Measurements from ENCODE around the gene PIK3R2. TPM values are rescaled to one million over a fixed set of nuclear protein-coding genes. Genes with fewer than 3 reads are reported as not detected.

PIK3R2 gene
- total and polyA plus RNA-seq, 2 of the 13 experiments (the other 11 are each of a cell fraction or from before 2014, with no cell fraction given): 18.6 to 25.3 TPM

- Histone ChIP-seq H3K79me2 (ENCODE audit: insufficient read depth, low read length) (no peaks in the 10 kb centered on the region), H3K36me3 (replicated peaks in 1 of 2; ENCODE audit: control insufficient read depth in 1 of 2, insufficient read depth in 2 of 2, low read length in 2 of 2) (peaks cover 3 to 5% of the 10 kb centered on the region in 2 experiments; a peak in 1 of 5 replicates), H3K4me1 (ENCODE audit: insufficient read depth, low read length) (peaks cover 13% of the 10 kb centered on the region), H3K9ac (ENCODE audit: insufficient read depth, low read depth, low read length) (peak within 1 kb of the TSS; percentile 73), H3K27ac (ENCODE audit: extremely low read length, insufficient read depth, low read length) (peak within 1 kb of the TSS; percentile 60), H4K20me1 (ENCODE audit: insufficient read depth, low read length) (no peaks in the 10 kb centered on the region), H3K27me3 (ENCODE audit: control insufficient read depth in 1 of 2, insufficient read depth in 2 of 2, low read length in 2 of 2) (0 out of 5 replicates have a peak, but pooled peaks cover 0 to 3% of the 10 kb centered on the region in 2 experiments), H2AFZ (ENCODE audit: low read length) (no peak within 1 kb of the TSS), H3K4me3 (replicated peaks in 1 of 3; ENCODE audit: insufficient read depth in 1 of 3, low read depth in 2 of 3, low read length in 3 of 3) (peak within 1 kb of the TSS; percentile 73 to 94 (median 83)), H3K4me2 (ENCODE audit: low read depth, low read length) (peak within 1 kb of the TSS; percentile 98), H3K9me3 (ENCODE audit: low read length) (no peaks in the 10 kb centered on the region)
- POLR2A ChIA-PET: interaction anchor here (0.6 to 4.0 kb wide), 8 partner anchors 12 to 182 kb away, joined by 3 to 27 read pairs (median 6); partner anchors contain the start of genes GDF15, JUND and MPV17L2
- WGBS (ENCODE audit: low lambda C conversion rate): 0% methylated on average over 3 of the region's 50 CpGs
- intact Hi-C loops (cut with micrococcal nuclease; ENCODE audit: unreplicated experiment) (loop anchor here (1.0 to 5.0 kb wide), 2 partner anchors 20 to 118 kb away; partner anchors contain the start of gene LSM4), in situ Hi-C loops (cut with HindIII; ENCODE audit: extremely low pct_ligation_motif_present, low pct_unique_long_range_greater_than_20kb) (loop anchor here (10.0 kb wide), 1 partner anchor 211 kb away; the partner anchor contains the start of gene SSBP4)
- BruUV-seq (replicated peaks): no TSS peak
- FAIRE-seq (peak; percentile 91), ATAC-seq (peak; percentile 94), DNase-seq (ENCODE audit: low spot score) (peak; percentile 99)
- CTCF ChIA-PET (ENCODE audit: low intra/inter-chr PET ratio, low total read pairs): no interaction called here
- TF ChIP-seq ZNF629 (CRISPR knock-in tag; conservative IDR thresholded peaks at IDR 0.05) (no peak), ZFP82 (CRISPR knock-in tag; IDR thresholded peaks at IDR 0.05; ENCODE audit: borderline replicate concordance) (no peak), NR2C2 (CRISPR knock-in tag; IDR thresholded peaks at IDR 0.05; ENCODE audit: borderline replicate concordance) (no peak), MTA3 (CRISPR knock-in tag; IDR thresholded peaks at IDR 0.05) (no peak), POLR2A (IDR thresholded peaks at IDR 0.05; ENCODE audit: insufficient read depth in 1 of 2, low read depth in 2 of 2, low read length in 2 of 2) (no peak; a peak in 1 of 4 replicates), ZNF124 (CRISPR knock-in tag; IDR thresholded peaks at IDR 0.05) (no peak), RFX5 (IDR thresholded peaks at IDR 0.05; ENCODE audit: low read depth, low read length) (no peak), ZNF616 (CRISPR knock-in tag; IDR thresholded peaks at IDR 0.05; ENCODE audit: low read depth) (no peak), RARG (CRISPR knock-in tag; IDR thresholded peaks at IDR 0.05; ENCODE audit: low read depth) (no peak), HDAC1 (CRISPR knock-in tag; IDR thresholded peaks at IDR 0.05) (peak; percentile 68), MZF1 (CRISPR knock-in tag; IDR thresholded peaks at IDR 0.05; ENCODE audit: borderline replicate concordance) (no peak), HOXA5 (CRISPR knock-in tag; IDR thresholded peaks at IDR 0.05) (no peak), NFYC (CRISPR knock-in tag; IDR thresholded peaks at IDR 0.05) (peak; percentile 100), KLF12 (CRISPR knock-in tag; IDR thresholded peaks at IDR 0.05; ENCODE audit: borderline replicate concordance) (0 out of 2 replicates have a peak, but pooled peaks have one; percentile 55), TAF1 (CRISPR knock-in tag; IDR thresholded peaks at IDR 0.05) (no peak), JUND (CRISPR knock-in tag; IDR thresholded peaks at IDR 0.05) (no peak), ZNF670 (CRISPR knock-in tag; IDR thresholded peaks at IDR 0.05; ENCODE audit: borderline replicate concordance) (peak; percentile 81; the same call in 1 of the 2 replicates), TEAD2 (CRISPR knock-in tag; IDR thresholded peaks at IDR 0.05) (no peak), NR2F2 (IDR thresholded peaks at IDR 0.05; ENCODE audit: borderline replicate concordance, low read depth) (no peak), MED8 (CRISPR knock-in tag; IDR thresholded peaks at IDR 0.05; ENCODE audit: insufficient replicate concordance) (no peak), YEATS2 (CRISPR knock-in tag; IDR thresholded peaks at IDR 0.05; ENCODE audit: borderline replicate concordance) (0 out of 2 replicates have a peak, but pooled peaks have one; percentile 16), ZNF460 (CRISPR knock-in tag; IDR thresholded peaks at IDR 0.05; ENCODE audit: borderline replicate concordance) (no peak), ZNF557 (CRISPR knock-in tag; IDR thresholded peaks at IDR 0.05) (no peak), ATF1 (CRISPR knock-in tag; IDR thresholded peaks at IDR 0.05) (peak; percentile 70), ATF7 (IDR thresholded peaks at IDR 0.05) (peak; percentile 15; the same call in 1 of the 2 replicates), ATF7 (CRISPR knock-in tag; IDR thresholded peaks at IDR 0.05) (0 out of 2 replicates have a peak, but pooled peaks have one; percentile 9), PCBP2 (optimal IDR thresholded peaks at IDR 0.05; ENCODE audit: low read depth, low read length, poor library complexity, severe bottlenecking) (no peak)
- TF ChIP-seq, protein P1, sequence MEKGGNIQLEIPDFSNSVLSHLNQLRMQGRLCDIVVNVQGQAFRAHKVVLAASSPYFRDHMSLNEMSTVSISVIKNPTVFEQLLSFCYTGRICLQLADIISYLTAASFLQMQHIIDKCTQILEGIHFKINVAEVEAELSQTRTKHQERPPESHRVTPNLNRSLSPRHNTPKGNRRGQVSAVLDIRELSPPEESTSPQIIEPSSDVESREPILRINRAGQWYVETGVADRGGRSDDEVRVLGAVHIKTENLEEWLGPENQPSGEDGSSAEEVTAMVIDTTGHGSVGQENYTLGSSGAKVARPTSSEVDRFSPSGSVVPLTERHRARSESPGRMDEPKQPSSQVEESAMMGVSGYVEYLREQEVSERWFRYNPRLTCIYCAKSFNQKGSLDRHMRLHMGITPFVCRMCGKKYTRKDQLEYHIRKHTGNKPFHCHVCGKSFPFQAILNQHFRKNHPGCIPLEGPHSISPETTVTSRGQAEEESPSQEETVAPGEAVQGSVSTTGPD (CRISPR knock-in tag; IDR thresholded peaks at IDR 0.05): no peak
Observed at GRCh38 chr19:18203863-18204393, 51.0 kb downstream of the PIK3R2 start, which contains the start of gene RAB3A. Gene RAB3A (minus strand): TSS chr19:18204042. CDS start chr19:18202740, 1,302 bp downstream.
